Activated CD4-positive, CD25-positive, alpha-beta regulatory T cell treated with anti-CD3 and anti-CD28 coated beads, Interleukin-2, amount 50 U/mL, for 24 hours (primary cell): ENCODE results near the gene RAP1A.
A peak's percentile ranks its signal among the peaks of the same experiment; 100 is the strongest.
"Not testable (repeated sequence)": the region's sequence is repeated elsewhere in the genome, so short reads cannot be mapped to it uniquely, and the experiment has no call there.

Experiments used
- ATAC-seq, 2 donors: fragments of 150-1000 bp; cut with Tn5 transposase; one replicate each; pipeline ENCODE4 v1.10.0; 2021; ENCODE audit warnings: mild to moderate bottlenecking in 1 of 2, moderate library complexity in 1 of 2

RAP1A gene

DNA sequence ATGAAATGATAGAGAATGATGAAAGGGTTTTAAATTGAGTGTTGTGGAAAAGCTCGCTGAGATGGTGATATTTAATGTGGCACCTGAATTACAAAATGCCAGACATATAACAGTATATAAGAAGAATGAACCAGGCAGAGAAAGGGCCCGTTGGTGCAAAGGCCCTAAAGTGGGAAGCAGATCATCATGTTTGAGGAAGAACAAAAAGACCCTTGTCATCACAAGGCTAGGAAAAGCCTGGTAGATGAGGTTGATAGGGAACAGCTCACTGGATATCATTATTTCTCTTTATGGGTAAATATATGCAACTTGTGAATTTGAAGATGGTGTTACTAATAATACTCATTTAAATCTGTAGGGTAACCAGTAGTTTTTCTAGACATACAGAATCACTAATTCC is 11.0 kb downstream of the RAP1A start:
- ATAC-seq, result no peak

DNA sequence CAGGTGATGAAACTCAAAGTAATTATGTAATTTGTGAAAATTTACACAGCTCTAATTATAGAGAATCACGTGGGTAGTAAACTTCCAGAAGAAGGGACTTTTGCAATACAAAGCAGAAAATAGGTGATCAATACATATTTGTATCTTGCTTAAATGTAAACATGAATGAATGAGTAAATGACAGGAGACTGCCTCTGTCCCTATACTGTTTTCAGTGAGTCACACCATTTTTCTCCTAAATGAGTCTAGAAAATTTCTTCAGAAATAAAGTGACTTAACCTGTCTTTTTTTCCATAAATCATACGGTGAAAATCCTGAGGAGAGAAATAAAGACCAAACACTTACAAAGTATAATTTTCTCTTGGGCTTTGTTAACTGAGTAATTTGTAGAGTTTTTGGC is 11.9 kb downstream of the RAP1A start:
- ATAC-seq, result peak; percentile 59 to 65

GRCh38 chr1:111632771-111633170 is 13.2 kb downstream of the RAP1A start:
- not testable (repeated sequence) for ATAC-seq

DNA sequence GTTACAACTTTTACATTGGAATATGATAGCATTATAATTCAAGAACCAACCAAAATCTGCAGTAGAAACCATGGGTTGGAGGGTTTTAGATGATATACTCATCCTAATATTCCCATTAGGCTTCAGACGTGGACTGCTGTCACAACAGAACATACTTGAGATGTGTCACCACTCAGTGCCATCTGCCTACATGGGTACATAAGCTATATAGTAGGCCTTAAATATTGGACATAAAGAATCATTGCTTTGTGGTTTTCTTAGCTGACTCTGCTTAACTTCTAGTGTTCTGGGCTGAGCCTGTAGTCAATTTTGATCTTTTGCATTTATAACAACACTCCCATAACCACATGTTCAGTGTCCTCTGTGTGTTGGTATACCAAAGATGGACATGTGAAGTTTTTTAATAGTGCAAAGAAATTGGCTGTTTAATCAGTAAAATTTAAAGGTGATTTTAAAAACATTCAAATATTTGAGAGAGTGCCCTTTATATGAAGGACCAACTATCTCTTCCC is 14.2 kb downstream of the RAP1A start:
- ATAC-seq, result no peak

DNA sequence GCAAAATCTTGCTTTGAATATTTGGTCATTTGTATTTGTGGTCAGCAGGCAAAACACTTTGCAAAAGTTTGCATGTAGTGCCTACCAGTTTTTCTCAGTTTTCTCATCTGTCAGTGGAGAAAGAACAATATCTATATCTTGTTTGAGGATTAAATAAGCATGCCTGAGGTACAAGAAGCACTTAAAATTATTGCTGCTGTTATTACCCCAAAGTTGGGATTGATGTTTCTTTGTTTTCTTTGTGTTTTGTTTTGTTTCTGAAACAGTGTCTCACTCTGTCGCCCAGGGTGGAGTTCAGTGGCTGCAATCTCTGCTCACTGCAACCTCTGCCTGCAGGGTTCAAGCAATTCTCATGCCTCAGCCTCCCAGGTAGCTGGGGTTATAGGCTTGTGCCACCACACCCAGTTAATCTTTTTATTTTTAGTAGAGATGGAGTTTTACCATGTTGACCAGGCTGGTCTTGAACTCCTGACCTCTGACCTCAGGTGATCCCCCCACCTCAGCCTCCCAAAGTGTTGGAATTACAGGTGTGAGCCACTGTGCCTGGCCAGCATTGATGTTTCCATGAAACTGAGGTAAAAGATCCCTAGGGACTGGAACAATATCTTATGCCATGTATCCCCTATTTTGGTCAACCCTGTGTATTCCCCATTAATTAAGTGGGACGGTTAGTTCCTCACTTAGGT is 15.9 kb downstream of the RAP1A start:
- ATAC-seq, result no peak

DNA sequence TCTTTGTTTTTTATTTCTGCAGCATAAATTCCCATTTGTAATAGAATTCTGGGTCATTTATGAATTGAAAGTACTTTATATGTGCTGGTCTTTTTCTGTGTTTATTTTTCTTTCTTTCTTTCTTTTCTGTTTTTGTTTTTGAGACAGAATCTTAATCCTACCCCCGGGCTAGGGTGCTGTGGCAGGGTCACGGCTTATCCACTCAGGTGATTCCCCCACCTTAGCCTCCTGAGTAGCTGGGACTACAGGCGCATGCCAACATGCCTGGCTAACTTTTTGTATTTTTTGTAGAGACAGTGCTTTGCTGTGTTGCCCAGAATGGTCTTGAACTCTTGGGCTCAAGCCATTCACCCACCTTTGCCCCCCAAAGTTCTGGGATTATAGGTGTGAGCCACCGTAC is 18.7 kb downstream of the RAP1A start:
- ATAC-seq, result no peak

- no peak for ATAC-seq
Measured at GRCh38 chr1:111639602-111640198, 20.1 kb downstream of the RAP1A start.

GRCh38 chr1:111643097-111643496 is 23.5 kb downstream of the RAP1A start:
- no peak for ATAC-seq

DNA sequence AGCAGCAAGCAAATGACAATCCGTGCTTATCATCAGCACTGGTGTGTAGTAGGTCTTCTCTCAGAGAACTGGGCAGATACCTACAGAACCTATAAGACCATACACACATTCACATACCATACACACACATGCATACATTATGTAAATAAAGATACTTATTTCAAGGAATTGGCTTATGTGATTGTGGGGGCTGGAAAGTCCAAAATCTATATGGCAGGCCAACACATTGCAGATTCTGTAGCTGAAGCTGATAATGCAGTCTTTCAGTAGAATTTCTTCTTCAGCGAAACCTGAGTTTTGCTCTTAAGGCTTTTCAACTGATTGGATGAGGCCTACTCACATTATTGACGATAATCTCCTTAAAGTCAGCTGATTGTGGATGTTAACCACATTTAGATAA is 24.1 kb downstream of the RAP1A start:
- ATAC-seq, result no peak

DNA sequence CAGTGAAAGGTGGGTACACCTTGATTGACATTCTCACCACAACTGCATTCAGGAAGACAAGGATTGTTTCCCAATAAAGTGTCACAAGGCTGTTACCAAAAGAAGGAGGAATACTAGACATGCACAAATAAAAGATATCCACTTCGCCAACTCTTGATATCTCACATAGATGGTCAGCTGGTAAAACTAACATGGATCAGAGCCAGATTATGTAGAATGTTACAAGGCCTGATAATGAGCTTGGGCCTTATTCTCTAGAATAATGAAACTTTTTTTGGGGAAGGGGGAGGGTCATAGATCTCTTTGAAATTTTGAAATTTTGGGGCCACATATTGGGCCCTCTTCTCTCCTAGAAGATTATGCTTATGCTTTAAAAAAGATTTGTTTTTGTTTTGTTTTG is 24.9 kb downstream of the RAP1A start:
- ATAC-seq, result no peak

- peak; percentile 68 to 75 for ATAC-seq
Measured at GRCh38 chr1:111647736-111648135, 28.1 kb downstream of the RAP1A start.

DNA sequence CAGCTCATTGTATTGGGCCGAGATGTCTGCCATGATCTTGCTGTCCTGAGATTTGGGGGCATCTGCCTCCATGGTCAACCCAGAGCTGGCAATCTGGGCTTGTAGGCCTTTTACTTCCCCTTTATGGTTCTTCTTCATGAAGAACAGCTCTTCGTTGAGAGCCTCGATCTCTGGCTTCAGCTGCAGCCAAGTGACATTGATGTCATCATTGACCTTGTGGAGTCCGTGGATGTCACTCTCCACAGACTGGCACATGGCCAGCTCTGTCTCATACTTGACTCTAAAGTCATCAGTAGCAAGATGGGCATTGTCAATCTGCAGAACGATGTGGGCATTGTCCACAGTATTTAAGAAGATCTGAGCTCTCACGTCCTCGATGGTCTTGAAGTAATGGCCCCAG is 29.2 kb downstream of the RAP1A start:
- ATAC-seq, result no peak

GRCh38 chr1:111649227-111649626 is 29.6 kb downstream of the RAP1A start:
- no peak for ATAC-seq

- ATAC-seq, result no peak
Measured at GRCh38 chr1:111649648-111650047, 30.1 kb downstream of the RAP1A start.

DNA sequence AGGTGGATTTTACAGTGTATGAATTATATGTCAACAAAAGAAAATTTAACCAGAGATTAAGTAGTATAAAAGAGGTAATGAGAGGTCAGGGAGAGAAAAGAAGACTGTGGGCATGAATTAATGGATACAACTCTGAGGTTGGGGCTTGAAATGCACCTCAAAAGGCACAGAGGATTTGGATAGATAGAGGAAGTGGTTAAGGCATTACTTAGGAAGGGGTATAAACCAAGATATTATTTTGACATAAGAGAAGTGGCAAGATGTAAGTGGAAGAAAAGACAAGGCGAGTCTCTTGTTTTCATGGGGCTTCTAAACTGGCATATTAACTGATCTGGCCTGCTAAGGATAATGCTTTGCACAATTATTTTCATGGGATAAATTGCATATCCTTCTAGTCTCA is 34.1 kb downstream of the RAP1A start:
- ATAC-seq, result no peak

- peak; percentile 53 to 78 for ATAC-seq
Measured at GRCh38 chr1:111654839-111655238, 35.2 kb downstream of the RAP1A start.

GRCh38 chr1:111656086-111657017 is 36.8 kb downstream of the RAP1A start:
- no peak for ATAC-seq

DNA sequence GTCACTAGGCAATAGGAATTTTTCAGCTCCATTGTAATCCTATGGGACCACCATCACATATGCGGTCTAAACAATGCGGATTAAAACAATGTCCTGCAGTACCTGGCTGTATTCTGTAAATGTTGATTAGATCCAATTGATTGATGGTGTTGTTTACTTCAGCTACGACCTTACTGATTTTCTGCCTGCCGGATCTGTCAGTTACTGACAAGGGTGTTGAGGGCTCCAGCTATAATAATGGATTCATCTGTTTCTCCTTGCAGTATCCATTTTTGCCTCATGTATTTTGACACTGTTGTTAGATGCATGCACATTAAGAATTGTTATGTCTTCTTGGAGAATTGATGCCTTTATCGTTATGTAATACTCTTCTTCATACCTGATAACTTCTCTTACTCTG is 39.0 kb downstream of the RAP1A start:
- no peak for ATAC-seq

DNA sequence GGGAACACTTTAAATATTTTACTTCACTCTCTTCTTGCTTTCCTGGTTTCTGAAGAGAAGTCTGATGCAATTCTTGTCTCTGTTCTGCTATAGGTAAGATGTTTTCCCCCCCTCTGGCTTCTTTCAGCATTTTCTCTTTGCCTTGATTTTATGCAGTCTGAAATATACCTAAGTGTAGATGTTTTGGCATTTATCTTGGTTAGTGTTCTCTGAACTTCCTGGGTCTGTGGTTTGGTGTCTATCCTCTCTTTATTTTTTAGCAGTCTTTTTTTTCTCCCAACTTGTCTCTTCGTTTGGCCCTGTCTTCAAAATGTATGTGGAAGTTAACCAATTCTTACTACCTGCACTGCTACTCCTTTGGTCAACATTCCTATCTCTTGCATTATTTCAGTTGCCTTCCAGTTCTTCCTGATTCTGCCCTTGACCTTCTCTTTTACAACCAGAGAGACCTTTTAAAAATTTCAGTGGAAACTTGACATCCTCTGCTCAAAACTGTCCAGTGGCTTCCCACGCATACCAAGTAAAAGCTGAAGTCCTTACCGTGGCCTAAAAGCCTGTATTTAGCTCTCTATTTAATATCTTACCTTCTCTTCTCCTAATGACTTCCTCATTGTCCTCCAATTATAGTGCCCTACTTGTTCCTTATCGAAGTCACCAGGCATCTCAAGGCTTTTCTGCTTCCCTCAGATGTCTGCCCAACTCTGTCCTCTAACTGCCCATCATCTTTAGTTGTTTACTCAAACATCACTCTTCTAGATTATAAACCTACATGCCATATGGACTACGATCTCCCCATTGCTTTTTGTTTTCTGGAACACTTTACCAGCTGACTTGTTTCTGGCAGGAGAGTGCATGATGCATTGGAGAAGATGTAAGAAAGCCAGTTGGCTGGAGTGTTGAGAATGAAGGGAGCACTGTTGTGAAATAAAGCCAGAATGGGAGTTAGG is 40.9 kb downstream of the RAP1A start:
- no peak for ATAC-seq

GRCh38 chr1:111664652-111665051 is 45.1 kb downstream of the RAP1A start:
- ATAC-seq, result no peak

DNA sequence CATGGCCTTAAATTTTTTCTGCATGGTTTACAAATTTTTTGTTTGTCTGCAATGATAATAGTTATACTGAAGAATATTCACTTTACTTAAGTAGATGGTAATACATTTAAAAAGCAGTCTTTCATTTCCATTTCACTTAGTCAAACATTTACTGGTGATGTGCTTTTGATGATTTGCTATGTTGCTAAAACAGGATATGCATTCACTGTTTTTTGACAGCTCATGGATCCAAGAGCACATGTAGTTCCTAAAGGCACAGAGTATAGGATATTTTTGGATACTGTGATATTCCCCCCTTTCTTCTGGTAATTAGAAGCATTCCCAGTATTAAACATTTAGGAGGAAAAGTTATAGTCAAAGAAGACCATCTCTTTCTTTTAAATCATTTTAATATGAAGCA is 45.9 kb downstream of the RAP1A start:
- ATAC-seq, result no peak

- ATAC-seq, result no peak
Measured at GRCh38 chr1:111666828-111667227, 47.2 kb downstream of the RAP1A start.
